HepG2 (cell line): ENCODE data around the gene PARP6. TPM values are rescaled to one million over a fixed set of nuclear protein-coding genes. Genes with fewer than 3 reads are reported as not detected.

Experiments used
- ATAC-seq: fragments of 200-7000 bp; cut with Tn5 transposase; 3 replicates; pipeline ENCODE4 v1.9.1; 2020; ENCODE audit warnings: mild to moderate bottlenecking, moderate library complexity
- BruUV-seq: library from RNA; stranded (reverse); fragments of 400-500 nt; replicated peaks from 2 replicates; lab custom pipeline; 2021; lab: Mats Ljungman, UMichigan
- CTCF ChIA-PET: fragments of 300-600 bp; formaldehyde crosslinking; extraction: SDS; loops from one replicate; lab custom pipeline; 2021; ENCODE audit warnings: low total read pairs, inconsistent platforms, low intra/inter-chr PET ratio; lab: Yijun Ruan, JAX
- POLR2A ChIA-PET: fragments of 350-600 bp; sonication (Branson Sonifier 250); formaldehyde crosslinking; loops from one replicate; lab custom pipeline; 2020; ENCODE audit warnings: antibody characterized with exemption, inconsistent platforms; lab: Yijun Ruan, JAX
- DNase-seq: peaks from one replicate; pipeline ENCODE4 v3.0.0-alpha.2; 2015; ENCODE audit warnings: low spot score
- FAIRE-seq: peaks from 3 replicates; lab custom pipeline; 2011; peaks lifted over from hg19 to GRCh38; lab: Jason Lieb, UNC
- H2AFZ ChIP-seq: one replicate; pipeline ENCODE4 v1.6.1; 2011; ENCODE audit warnings: low read length, inconsistent platforms
- H3K27ac ChIP-seq: fragments of 300-600 bp; 3 replicates; pipeline ENCODE4 v1.8.0; 2011; ENCODE audit warnings: mixed run types, mild to moderate bottlenecking, mixed read lengths, low read length, inconsistent platforms; ENCODE audit not compliant: insufficient read depth; ENCODE audit errors: extremely low read length
- H3K27me3 ChIP-seq, 2 experiments: fragments of 200-600 bp in 1 of 2; 2 replicates in 1 of 2; 3 replicates in 1 of 2; pipeline versions ENCODE4 v1.6.0 to v1.8.0; 2011; ENCODE audit warnings: low read length in 2 of 2, mild to moderate bottlenecking in 2 of 2, moderate library complexity in 2 of 2, inconsistent platforms in 1 of 2; ENCODE audit not compliant: insufficient read depth in 2 of 2, control insufficient read depth in 1 of 2
- H3K36me3 ChIP-seq, 2 experiments: fragments of 200-600 bp in 1 of 2; replicated peaks in 1 of 2; 2 replicates in 1 of 2; 3 replicates in 1 of 2; pipeline versions ENCODE4 v1.5.1 to v1.8.0; 2011; ENCODE audit warnings: low read length in 2 of 2, inconsistent platforms in 1 of 2; ENCODE audit not compliant: insufficient read depth in 2 of 2, control insufficient read depth in 1 of 2
- H3K4me1 ChIP-seq: 2 replicates; pipeline ENCODE4 v1.5.1; 2012; ENCODE audit warnings: low read length, inconsistent platforms; ENCODE audit not compliant: insufficient read depth
- H3K4me2 ChIP-seq: 2 replicates; pipeline ENCODE4 v1.6.0; 2011; ENCODE audit warnings: low read depth, low read length, inconsistent platforms
- H3K4me3 ChIP-seq, 3 experiments: fragments of 200-600 bp in 1 of 3; sonication (generic), shearing (Covaris generic) in 1 of 3; replicated peaks in 1 of 3; 2 replicates each; pipeline ENCODE4 v1.5.1; 2011 to 2016; ENCODE audit warnings: low read length in 3 of 3, inconsistent platforms in 2 of 3, low read depth in 2 of 3, mild to moderate bottlenecking in 2 of 3, control low read depth in 1 of 3, mixed read lengths in 1 of 3; ENCODE audit not compliant: insufficient read depth in 1 of 3
- H3K79me2 ChIP-seq: one replicate; pipeline ENCODE4 v1.6.1; 2011; ENCODE audit warnings: low read length, inconsistent platforms; ENCODE audit not compliant: insufficient read depth
- H3K9ac ChIP-seq: 2 replicates; pipeline ENCODE4 v1.6.0; 2011; ENCODE audit warnings: mild to moderate bottlenecking, low read depth, low read length, inconsistent platforms; ENCODE audit not compliant: insufficient read depth
- H3K9me3 ChIP-seq: 2 replicates; pipeline ENCODE4 v1.5.1; 2012; ENCODE audit warnings: mild to moderate bottlenecking, low read length
- H4K20me1 ChIP-seq: 2 replicates; pipeline ENCODE4 v1.6.0; 2011; ENCODE audit warnings: inconsistent platforms, mild to moderate bottlenecking, low read length, moderate library complexity; ENCODE audit not compliant: insufficient read depth
- AGO1 ChIP-seq: fragments of 200-400 bp; formaldehyde crosslinking; IDR thresholded peaks from 2 replicates; pipeline ENCODE4 v1.6.1; 2017; ENCODE audit warnings: mild to moderate bottlenecking, low read depth, low read length, moderate library complexity; ENCODE audit not compliant: poor library complexity, severe bottlenecking
- HNRNPUL1 ChIP-seq: fragments of 200-400 bp; formaldehyde crosslinking; IDR thresholded peaks from 2 replicates; pipeline ENCODE4 v1.6.1; 2017; ENCODE audit warnings: low read depth, mild to moderate bottlenecking, low read length, moderate library complexity
- MED13 ChIP-seq: sonication (generic); formaldehyde crosslinking; IDR thresholded peaks from 2 replicates; pipeline ENCODE4 v1.5.0; 2020; ENCODE audit warnings: missing genetic modification reagents
- MIER2 ChIP-seq: IDR thresholded peaks from 2 replicates; pipeline ENCODE4 v1.6.1; 2016; ENCODE audit warnings: missing biosample characterization, missing genetic modification reagents
- ZNF383 ChIP-seq: sonication (generic); formaldehyde crosslinking; IDR thresholded peaks from 2 replicates; pipeline ENCODE4 v1.4.0; 2020; ENCODE audit warnings: missing genetic modification reagents, mild to moderate bottlenecking, borderline replicate concordance
- ZNF563 ChIP-seq: sonication (generic); formaldehyde crosslinking; IDR thresholded peaks from 2 replicates; pipeline ENCODE4 v1.8.0; 2022; ENCODE audit warnings: mild to moderate bottlenecking, moderate library complexity, missing genetic modification reagents
- ZNF644 ChIP-seq: IDR thresholded peaks from 2 replicates; pipeline ENCODE4 v1.6.1; 2016; ENCODE audit warnings: low read depth
- ZNF746 ChIP-seq: sonication (generic); formaldehyde crosslinking; IDR thresholded peaks from 2 replicates; pipeline ENCODE4 v1.8.0; 2022; ENCODE audit warnings: mild to moderate bottlenecking, missing genetic modification reagents
- WGBS: methylation state at CpG from one replicate; pipeline ENCODE4 v1.1.6; 2017; ENCODE audit warnings: low lambda C conversion rate; 5-methylcytosine and 5-hydroxymethylcytosine counted together
- in situ Hi-C: cut with HindIII; loops from 2 replicates; pipeline ENCODE4 v1.10.0; 2017; ENCODE audit warnings: low pct_unique_long_range_greater_than_20kb; ENCODE audit not compliant: extremely low pct_ligation_motif_present
- intact Hi-C: fragments of 100-400 bp; cut with micrococcal nuclease; formaldehyde crosslinking; loops from one replicate; pipeline ENCODE4 v1.10.0; 2022; ENCODE audit not compliant: unreplicated experiment
- polyA plus RNA-seq, 8 experiments: library from polyadenylated mRNA; depleted of rRNA in 3 of 8; stranded (reverse) in 7 of 8; unstranded in 1 of 8; fragments of >200 nt; fragmentation: Illumina TruSeq in 4 of 8; extraction: Trizol in 4 of 8; gene quantifications; 2 replicates each; pipeline versions ENCODE4 v1.2.1 to v1.2.3, GENCODE V29; 2011 to 2016; ENCODE audit warnings: low read depth in 4 of 8, missing spikeins in 1 of 8, mixed read lengths in 1 of 8; ENCODE audit not compliant: insufficient read depth in 1 of 8
- total RNA-seq, 5 experiments: library from RNA; depleted of rRNA; stranded (reverse); fragments of >200 nt; fragmentation: Illumina TruSeq; extraction: Trizol; gene quantifications; 2 replicates each; pipeline ENCODE4 v1.2.3, GENCODE V29; 2016; ENCODE audit warnings: low read depth in 1 of 5
- TF ChIP-seq, protein P1 (sequence below): sonication (generic); formaldehyde crosslinking; IDR thresholded peaks from 2 replicates; pipeline ENCODE4 v1.4.0; 2020; ENCODE audit warnings: missing genetic modification reagents

PARP6 gene
- total and polyA plus RNA-seq, 2 of the 13 experiments (the other 11 are each of a cell fraction or from before 2014, with no cell fraction given), result 0.22 to 0.87 TPM

DNA sequence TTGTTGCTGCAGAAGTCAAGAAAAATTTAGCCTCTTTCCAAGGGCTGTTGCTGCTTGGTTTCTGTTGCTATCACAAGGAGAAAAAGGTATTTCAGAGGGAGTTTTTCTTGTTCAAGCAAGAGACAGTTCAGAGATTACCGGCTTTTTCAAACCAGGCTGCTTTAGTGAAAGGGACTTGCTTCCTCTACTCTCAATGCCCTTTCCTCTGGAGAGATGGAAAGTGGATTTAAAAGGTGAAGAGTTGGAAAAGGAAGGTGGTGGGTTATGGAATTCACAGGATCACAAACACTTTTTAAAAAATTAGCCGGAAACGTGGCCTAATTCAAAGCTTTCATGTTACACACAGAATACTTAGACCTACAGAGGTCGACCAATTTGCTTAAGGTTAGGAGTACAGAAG, 1.1 kb downstream of the PARP6 start:
- no peak overlapping the region for H3K27ac ChIP-seq
- DNase-seq (no peak), FAIRE-seq (no peak), ATAC-seq (no peak)
- H2AFZ ChIP-seq, result no peak overlapping the region
- 50% methylated on average over 4 of the region's 4 CpGs for WGBS
- intact Hi-C loops, result no loop called here
- no peaks in the 10 kb centered on the region for H3K79me2 ChIP-seq
- H3K4me3 ChIP-seq, result no peak overlapping the region
- peaks cover 0 to 2% of the 10 kb centered on the region in 2 experiments; a peak in 3 of 5 replicates for H3K27me3 ChIP-seq
- POLR2A ChIA-PET, result no interaction called here
- no peaks in the 10 kb centered on the region for H3K9me3 ChIP-seq
- CTCF ChIA-PET, result no interaction called here
- no peak overlapping the region for H3K9ac ChIP-seq
- BruUV-seq, result no TSS peak
- no peak overlapping the region for H3K4me2 ChIP-seq
- no peak for TF ChIP-seq ZNF644 (CRISPR knock-in tag)
- no peak for TF ChIP-seq HNRNPUL1
- no peak for TF ChIP-seq AGO1
- TF ChIP-seq ZNF383 (CRISPR knock-in tag), result no peak
- no peak for TF ChIP-seq ZNF746
- TF ChIP-seq, protein P1, sequence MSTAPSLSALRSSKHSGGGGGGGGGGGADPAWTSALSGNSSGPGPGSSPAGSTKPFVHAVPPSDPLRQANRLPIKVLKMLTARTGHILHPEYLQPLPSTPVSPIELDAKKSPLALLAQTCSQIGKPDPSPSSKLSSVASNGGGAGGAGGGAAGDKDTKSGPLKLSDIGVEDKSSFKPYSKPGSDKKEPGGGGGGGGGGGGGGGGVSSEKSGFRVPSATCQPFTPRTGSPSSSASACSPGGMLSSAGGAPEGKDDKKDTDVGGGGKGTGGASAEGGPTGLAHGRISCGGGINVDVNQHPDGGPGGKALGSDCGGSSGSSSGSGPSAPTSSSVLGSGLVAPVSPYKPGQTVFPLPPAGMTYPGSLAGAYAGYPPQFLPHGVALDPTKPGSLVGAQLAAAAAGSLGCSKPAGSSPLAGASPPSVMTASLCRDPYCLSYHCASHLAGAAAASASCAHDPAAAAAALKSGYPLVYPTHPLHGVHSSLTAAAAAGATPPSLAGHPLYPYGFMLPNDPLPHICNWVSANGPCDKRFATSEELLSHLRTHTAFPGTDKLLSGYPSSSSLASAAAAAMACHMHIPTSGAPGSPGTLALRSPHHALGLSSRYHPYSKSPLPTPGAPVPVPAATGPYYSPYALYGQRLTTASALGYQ, result no peak
- no peak for TF ChIP-seq MED13 (CRISPR knock-in tag)
- no peak for TF ChIP-seq MIER2 (CRISPR knock-in tag)
- no peak for TF ChIP-seq ZNF563 (CRISPR knock-in tag)
- no peaks in the 10 kb centered on the region for H3K36me3 ChIP-seq
- in situ Hi-C loops, result no loop called here
- no peaks in the 10 kb centered on the region for H4K20me1 ChIP-seq
- no peaks in the 10 kb centered on the region for H3K4me1 ChIP-seq
